GM06990 (cell line): ENCODE measurements around the gene EEIG1.

ENCODE experiments used
- DNase-seq: peaks from one replicate; pipeline ENCODE4 v3.0.0-alpha.2; 2011; ENCODE audit not compliant: insufficient read length; ENCODE audit errors: extremely low read depth
- H3K27me3 ChIP-seq: replicated peaks from 2 replicates; pipeline ENCODE4 v1.6.0; 2011; ENCODE audit warnings: low read length; ENCODE audit not compliant: control insufficient read depth, insufficient read depth
- H3K36me3 ChIP-seq: 2 replicates; pipeline ENCODE4 v1.5.1; 2011; ENCODE audit warnings: low read length; ENCODE audit not compliant: control insufficient read depth, insufficient read depth
- H3K4me3 ChIP-seq: replicated peaks from 2 replicates; pipeline ENCODE4 v1.5.1; 2011; ENCODE audit warnings: low read depth, mild to moderate bottlenecking, control low read depth, low read length
- CTCF ChIP-seq: IDR thresholded peaks from 2 replicates; pipeline ENCODE4 v1.5.1; 2011; ENCODE audit warnings: low read length, control low read depth, mild to moderate bottlenecking, inconsistent platforms; ENCODE audit not compliant: insufficient read depth, poor library complexity, severe bottlenecking

EEIG1 gene

GRCh38 chr9:128005923-128006322 lies 25.1 kb upstream of the EEIG1 start:
- no peak for TF ChIP-seq CTCF
- no peak for DNase-seq
- no peaks in the 10 kb centered on the region for H3K36me3 ChIP-seq
- H3K27me3 ChIP-seq = no peaks in the 10 kb centered on the region
- H3K4me3 ChIP-seq = no peak overlapping the region

GRCh38 chr9:128003966-128004604 lies 23.3 kb upstream of the EEIG1 start:
- Histone ChIP-seq H3K4me3 (no peak overlapping the region), H3K36me3 (no peaks in the 10 kb centered on the region), H3K27me3 (no peaks in the 10 kb centered on the region)
- TF ChIP-seq CTCF = no peak
- no peak for DNase-seq

GRCh38 chr9:128002959-128003358 lies 22.2 kb upstream of the EEIG1 start:
- Histone ChIP-seq H3K36me3 (no peaks in the 10 kb centered on the region), H3K4me3 (no peak overlapping the region), H3K27me3 (no peaks in the 10 kb centered on the region)
- no peak for DNase-seq
- TF ChIP-seq CTCF = no peak

GRCh38 chr9:128001779-128002298 lies 21.1 kb upstream of the EEIG1 start:
- TF ChIP-seq CTCF = no peak
- H3K4me3 ChIP-seq = no peak overlapping the region
- H3K27me3 ChIP-seq = no peaks in the 10 kb centered on the region
- no peak for DNase-seq
- H3K36me3 ChIP-seq = no peaks in the 10 kb centered on the region

- no peak overlapping the region for H3K4me3 ChIP-seq
- H3K36me3 ChIP-seq = no peaks in the 10 kb centered on the region
- TF ChIP-seq CTCF = no peak
- H3K27me3 ChIP-seq = no peaks in the 10 kb centered on the region
- no peak for DNase-seq
These were observed 20.5 kb upstream of the EEIG1 start for GRCh38 chr9:128001151-128001778.
